Inflammatory macrophage treated with lipopolysaccharide for 4 hours (primary cell): Measurements from ENCODE around the gene CNTD1.

Experiments
- DNase-seq: peaks from one replicate; pipeline ENCODE4 v3.0.0-alpha.2; 2020

Gene CNTD1

DNA sequence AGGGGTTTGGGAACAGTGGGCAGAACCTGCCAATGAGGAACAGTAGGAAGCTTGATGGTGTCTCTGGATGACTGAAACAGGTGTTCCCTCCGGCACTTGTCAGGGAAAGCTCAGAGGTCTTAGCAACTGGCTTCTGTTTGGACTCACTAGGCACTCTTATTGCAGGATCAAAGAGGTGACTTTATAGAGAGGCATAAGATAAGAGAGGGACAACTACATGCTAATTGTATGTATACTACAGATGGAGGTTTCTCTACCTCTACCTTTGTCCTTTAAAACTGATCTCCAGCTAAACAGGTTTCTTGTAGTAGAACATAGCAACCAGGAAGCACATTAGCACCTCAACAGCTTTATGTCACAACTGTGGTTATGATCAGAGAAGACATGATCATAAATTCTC lies 7.6 kb downstream of the CNTD1 start:
- no peak for DNase-seq

DNA sequence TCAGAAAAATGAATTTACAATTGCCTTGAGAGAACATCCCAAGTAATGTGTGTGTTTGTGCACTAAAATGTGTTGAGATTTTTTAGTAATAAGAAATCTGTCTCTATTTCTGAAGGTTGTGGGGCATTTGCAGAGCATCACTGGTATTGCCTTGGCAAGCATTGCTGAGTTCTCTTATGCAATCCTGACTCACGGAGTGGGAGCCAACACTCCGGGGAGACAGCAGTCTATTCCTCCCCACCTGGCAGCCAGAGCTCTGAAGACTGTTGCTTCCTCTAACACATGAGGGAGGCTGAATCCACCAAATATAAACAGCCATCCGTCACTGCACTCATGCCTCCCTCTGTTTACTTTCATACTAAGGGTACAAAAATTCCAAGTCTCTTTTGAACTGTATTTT lies 10.6 kb downstream of the CNTD1 start:
- peak; percentile 12 for DNase-seq

DNA sequence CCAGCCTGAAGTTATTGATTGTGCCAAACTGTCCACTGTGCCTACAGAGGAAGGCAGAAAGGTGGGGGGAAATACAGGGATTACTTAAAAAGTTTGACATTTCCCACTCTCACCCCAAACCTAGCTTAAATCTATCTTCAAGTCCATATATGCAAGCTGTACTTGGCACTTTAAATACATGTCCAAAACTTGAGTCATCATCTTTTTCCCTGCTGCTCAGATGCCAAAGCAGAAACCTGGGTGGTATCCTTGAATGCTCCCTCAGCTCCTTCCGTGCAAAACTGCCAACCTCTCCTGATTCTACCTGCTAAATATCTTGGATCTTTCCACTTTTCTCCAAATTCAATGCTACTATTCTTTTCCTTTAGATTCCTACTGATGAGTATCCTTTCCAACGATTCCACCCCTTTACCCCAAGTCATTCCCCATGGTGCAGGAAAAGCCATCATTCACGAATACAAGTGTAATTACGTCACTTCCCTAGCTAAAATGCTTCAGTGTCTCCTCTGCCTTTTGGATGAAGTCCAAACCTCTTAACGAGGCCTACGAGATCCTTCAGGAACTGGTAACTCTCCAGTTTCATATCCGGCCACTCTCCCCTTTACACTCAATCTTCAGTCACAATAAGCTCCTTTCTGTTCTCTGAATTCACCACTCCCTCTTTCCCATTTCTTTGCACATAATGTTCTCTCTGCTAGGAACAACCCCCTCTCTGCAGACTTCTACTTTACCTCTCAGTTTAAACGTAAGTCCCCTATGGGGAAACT lies 16.2 kb downstream of the CNTD1 start:
- DNase-seq: no peak

DNA sequence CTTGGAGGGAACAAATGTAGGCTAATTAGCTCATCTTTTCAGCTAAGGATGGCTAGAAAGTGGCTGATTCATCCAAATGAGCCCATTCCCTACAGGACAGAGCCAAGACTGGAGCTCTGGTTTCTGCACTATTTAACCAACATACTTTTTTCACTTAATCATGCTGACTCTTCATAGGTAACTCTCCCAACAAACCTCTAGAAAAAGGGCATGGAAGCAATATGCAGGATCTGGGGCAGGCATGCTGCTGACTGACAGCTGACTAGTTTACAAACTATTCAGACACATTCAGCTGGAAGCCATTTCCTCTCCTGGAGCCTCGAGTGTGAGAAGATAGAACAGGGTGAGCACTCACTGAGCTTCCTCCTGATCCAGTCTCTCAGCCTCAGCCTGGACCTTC lies 19.2 kb downstream of the CNTD1 start:
- no peak for DNase-seq

GRCh38 chr17:42818379-42818778 lies 19.7 kb downstream of the CNTD1 start:
- DNase-seq: no peak

DNA sequence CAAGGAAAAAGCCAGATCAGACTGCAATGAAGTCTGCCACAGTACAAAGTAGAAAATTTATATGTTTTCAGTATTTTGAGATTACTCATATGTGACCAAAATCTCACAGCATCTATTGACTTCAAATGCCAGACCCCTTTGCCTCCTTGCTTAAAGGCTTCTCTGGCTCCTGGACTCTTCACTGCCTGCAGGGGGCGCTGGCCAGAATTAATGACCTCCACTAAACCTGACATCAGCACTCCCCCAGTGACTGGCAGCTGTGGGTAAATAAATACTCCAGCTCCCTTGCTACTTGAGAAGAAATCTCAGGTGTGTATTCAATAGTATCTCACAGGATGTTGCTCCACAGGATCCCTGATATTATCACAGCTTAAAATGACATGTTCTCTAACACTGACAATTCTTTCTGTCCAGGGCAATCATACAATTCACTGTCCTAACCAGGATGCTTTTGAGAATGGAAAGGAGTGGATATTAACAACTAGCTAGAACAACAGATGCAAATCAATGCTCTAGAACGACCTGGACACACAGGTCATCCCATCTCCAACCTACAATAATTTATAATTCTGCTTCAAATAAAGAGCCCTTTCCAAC lies 21.4 kb downstream of the CNTD1 start:
- DNase-seq: peak; percentile 81

DNA sequence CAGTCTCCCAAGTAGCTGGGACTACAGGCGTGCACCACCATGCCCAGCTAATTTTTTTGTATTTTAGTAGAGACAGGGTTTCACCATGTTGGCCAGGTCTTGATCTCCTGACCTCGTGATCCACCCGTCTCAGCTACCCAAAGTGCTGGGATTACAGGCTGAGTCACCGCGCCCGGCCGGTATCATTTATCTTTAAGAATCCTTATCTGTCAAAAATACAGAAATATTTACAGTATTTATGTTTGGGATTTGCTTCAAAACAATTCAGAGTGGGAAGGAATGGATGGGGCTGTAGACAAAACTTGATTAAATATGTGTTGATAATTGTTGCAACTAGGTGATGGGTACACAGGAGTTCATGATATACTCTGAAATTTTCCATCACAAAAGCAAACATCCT lies 22.5 kb downstream of the CNTD1 start:
- DNase-seq: no peak

GRCh38 chr17:42827472-42827871 lies 28.8 kb downstream of the CNTD1 start:
- DNase-seq: no peak

GRCh38 chr17:42830971-42831370 lies 32.3 kb downstream of the CNTD1 start:
- DNase-seq: no peak

GRCh38 chr17:42832213-42832933 lies 33.7 kb downstream of the CNTD1 start:
- DNase-seq: no peak

DNA sequence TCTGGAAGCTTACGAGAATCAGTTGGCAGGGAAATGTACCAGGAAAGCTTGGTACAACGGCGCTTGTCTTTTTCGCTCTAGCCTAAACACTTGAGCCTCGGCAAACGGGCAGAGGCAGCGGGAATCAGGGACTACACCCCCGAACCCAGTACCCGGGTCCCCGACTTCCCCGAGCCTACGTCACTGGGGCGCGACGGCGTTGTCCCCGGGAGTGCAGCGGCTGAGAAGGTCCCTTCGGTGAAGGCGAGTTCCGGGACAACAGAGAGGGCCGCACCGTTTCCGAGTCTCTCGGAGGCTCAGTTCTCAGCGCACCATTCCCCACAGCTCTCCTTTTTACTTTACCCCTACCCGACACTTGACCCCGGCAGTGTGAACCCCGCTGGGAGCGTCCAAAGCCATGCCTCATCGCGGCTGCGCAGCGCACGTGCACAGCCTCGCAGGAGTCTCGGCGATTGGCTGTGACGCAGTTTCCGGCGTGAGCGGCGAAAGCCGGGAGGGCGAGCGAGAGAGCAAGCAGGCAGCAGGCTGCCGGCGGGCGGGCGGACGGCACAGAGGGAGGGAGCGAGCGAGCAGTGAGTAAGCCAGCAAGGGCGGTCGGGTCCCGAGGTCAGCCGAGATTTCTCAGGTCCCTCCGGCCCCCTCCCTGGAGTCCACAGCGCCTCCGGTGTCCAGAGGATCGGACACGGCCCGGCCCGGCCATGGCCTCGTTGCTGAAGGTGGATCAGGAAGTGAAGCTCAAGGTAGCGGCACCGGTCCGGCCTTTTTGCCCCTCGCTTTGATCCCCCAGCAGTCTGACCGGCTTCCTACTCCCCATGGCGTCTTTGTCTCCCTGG lies 34.5 kb downstream of the CNTD1 start, which contains the start of gene PSME3:
TSS of gene PSME3 (plus strand) at position 464 of the 833 bp plus-strand sequence. CDS start at position 699, 235 bp downstream.
- peak; percentile 94 for DNase-seq

DNA sequence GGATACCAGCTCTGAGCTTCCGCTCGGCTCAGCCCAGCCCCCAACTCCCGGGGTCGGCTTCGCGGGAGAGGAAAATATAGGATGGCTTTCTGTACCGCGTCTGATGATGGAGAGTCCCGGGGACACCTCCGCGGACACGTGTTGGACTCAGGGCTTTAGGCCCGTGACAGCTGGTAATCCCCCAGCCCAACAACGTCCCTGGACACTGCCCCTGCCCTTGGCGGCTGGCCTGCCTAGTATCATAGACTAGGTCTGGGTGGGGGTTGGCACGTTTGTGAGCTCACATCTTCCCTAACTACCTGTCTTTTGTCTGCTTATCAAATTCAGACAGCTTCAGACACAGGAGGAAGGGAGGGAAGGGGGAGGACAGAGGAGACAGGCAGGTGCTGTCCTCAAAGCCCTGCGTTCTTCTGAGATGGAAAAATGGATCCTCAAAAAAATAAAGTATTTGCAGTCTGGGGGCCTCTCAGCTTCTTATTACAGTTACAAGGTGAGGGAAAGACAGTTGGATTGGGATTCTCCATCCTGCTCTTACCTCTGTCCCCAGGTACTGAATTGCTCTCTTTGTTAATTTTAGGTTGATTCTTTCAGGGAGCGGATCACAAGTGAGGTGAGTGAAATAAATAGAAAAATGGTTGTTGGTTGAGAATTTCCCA lies 35.2 kb downstream of the CNTD1 start:
- no peak for DNase-seq

DNA sequence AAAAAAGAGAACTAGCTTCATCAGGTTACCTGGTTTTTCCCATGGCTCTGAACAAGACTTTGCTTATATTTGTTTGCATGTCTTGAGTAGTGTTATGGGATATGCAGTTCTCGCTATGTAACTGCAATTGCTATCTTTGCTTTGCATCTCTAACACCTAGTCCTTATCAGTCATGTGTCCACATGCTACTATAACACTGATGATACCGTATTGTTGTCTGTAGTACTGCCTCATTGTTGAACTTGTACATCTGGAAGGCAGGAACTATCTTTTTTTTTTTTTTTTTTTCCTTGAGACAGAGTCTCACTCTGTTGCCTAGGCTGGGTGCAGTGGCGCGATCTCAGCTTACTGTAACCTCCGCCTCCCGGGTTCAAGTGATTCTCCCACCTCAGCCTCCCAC lies 37.1 kb downstream of the CNTD1 start:
- no peak for DNase-seq

GRCh38 chr17:42841975-42842685 lies 43.5 kb downstream of the CNTD1 start:
- DNase-seq: no peak

DNA sequence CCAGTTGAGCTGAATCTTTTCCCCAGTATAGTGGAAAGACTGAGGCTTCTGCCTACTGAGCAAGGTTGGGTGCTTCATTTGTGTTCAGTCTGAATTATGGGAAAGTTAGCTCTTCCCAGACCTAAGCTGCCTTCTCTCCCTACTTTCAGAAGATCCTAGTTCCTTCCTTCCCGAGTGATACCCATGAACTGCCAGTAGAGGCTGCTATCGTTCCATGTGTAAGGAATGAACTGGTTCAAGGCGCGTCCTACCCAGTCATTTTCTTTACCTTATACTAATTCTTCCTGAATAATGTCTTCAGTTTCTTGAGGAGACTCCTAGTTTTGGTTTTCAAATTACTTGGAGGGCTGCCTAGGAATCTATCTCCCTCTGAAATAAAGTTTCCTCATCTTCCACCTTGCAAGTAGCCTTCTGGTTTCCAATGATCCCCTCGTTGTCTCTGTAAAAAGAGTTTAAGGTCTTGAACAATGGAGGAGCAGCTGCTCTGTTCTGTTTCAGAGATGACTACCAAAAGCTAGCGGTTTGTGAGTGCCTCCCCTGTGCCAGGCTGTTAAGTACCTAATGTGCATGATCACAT lies 44.8 kb downstream of the CNTD1 start:
- peak; percentile 61 for DNase-seq

DNA sequence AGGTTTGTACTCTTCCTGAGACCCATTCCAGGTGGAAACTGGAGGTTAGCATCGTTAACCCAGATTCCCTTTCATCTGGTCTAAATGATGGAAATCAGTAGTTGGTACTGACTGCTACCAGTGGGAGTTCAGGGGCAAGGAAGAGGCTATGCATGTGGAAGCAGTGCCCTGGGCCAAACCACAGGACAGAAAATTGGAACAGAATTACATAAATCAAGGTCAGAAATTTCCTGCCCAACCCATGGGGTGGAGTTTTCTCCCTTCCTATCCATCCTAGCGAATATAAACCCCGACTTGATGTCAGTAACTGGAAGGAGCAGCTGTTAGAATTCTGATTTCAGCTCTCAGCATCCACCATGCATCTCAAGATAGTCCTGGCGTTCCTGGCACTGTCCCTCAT lies 45.6 kb downstream of the CNTD1 start, which contains the start of gene AOC2:
TSS of gene AOC2 (plus strand) at position 310 of the 400 bp plus-strand sequence. CDS start at position 357, 47 bp downstream.
- no peak for DNase-seq

DNA sequence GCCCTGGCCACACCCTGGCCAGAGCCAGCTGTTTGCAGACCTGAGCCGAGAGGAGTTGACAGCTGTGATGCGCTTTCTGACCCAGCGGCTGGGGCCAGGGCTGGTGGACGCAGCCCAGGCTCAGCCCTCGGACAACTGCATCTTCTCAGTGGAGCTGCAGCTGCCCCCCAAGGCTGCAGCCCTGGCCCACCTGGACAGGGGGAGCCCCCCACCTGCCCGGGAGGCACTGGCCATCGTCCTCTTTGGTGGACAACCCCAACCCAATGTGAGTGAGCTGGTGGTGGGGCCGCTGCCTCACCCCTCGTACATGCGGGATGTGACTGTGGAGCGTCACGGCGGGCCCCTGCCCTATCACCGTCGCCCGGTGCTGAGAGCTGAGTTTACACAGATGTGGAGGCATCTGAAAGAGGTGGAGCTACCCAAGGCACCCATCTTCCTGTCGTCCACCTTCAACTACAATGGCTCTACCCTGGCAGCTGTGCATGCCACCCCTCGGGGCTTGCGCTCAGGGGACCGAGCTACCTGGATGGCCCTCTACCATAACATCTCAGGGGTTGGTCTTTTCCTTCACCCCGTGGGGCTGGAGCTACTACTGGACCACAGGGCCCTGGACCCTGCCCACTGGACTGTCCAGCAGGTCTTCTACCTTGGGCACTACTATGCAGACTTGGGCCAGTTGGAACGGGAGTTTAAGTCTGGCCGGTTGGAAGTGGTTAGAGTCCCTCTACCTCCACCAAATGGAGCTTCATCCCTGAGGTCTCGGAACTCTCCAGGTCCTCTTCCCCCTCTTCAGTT lies 46.3 kb downstream of the CNTD1 start:
- no peak for DNase-seq

DNA sequence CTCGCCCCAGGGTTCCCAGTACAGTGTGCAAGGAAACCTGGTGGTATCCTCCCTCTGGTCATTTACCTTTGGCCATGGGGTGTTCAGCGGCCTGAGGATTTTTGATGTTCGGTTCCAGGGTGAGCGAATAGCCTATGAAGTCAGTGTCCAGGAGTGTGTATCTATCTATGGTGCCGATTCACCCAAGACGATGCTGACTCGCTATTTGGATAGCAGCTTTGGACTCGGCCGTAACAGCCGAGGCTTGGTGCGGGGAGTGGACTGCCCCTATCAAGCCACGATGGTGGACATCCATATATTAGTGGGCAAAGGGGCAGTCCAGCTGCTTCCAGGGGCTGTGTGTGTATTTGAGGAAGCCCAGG lies 46.9 kb downstream of the CNTD1 start:
- DNase-seq: no peak

DNA sequence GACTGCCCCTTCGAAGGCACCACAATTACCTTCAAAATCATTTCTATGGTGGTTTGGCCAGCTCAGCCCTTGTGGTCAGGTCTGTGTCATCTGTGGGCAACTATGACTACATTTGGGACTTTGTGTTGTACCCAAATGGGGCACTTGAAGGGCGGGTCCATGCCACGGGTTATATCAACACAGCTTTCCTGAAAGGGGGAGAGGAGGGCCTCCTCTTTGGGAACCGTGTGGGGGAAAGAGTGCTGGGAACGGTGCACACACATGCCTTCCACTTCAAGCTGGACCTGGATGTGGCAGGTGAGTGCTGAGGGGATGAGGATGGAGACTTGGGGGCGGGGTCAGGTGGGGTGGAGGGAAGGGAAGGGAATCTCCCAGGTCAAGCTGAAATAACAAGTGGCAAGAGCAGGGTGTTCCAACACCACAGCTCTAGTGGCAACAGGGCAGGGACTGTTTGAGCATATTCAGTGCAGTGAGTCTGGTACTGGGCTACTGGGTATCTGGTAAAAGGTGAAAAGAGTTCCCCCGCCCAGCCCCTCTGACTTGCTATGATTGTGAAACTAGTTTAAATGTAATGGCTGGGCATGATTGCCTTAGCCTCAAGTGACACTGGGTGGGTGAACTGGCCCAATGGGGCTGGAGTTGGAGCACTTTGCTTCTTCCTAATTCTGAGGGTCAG lies 47.4 kb downstream of the CNTD1 start:
- peak; percentile 79 for DNase-seq
